Measurements from ENCODE around the gene ZNF626. TPM values are rescaled to one million over a fixed set of nuclear protein-coding genes. Genes with fewer than 3 reads are reported as not detected.
"Not testable (repeated sequence)": the region's sequence is repeated elsewhere in the genome, so short reads cannot be mapped to it uniquely, and the experiment has no call there.

ZNF626 gene
- total RNA-seq, 1 experiment from 2014 or later: 2.2 TPM

GRCh38 chr19:20660473-20661140 lies 764 bp downstream of the ZNF626 start:
- BruUV-seq (replicated peaks): TSS peak; percentile 34
- no peaks in the 10 kb centered on the region for H3K36me3 ChIP-seq (ENCODE audit: insufficient read depth, low read length, poor library complexity, severe bottlenecking)
- H3K27ac ChIP-seq (ENCODE audit: low read depth, low read length, poor library complexity, severe bottlenecking): no peak overlapping the region
- ChIA-PET CTCF (no interaction called here), POLR2A (ENCODE audit: low non-redundant PET) (no interaction called here)
- TF ChIP-seq CTCF (conservative IDR thresholded peaks at IDR 0.05; ENCODE audit: low read depth, low read length): no peak
- TF ChIP-seq EZH2 (IDR thresholded peaks at IDR 0.05; ENCODE audit: borderline replicate concordance, low read depth, low read length, poor library complexity, severe bottlenecking): no peak
- no peak for DNase-seq (ENCODE audit: low spot score)
- no peaks in the 10 kb centered on the region for H3K4me1 ChIP-seq (ENCODE audit: insufficient read depth, low read length, poor library complexity, severe bottlenecking)
- intact Hi-C loops (cut with micrococcal nuclease; ENCODE audit: unreplicated experiment): no loop called here
- no peaks in the 10 kb centered on the region for H3K27me3 ChIP-seq (replicated peaks; ENCODE audit: insufficient read depth, low read depth, low read length, poor library complexity)
- peak overlapping the region; percentile 35 for H3K4me3 ChIP-seq (ENCODE audit: low read depth, low read length, poor library complexity, severe bottlenecking)
- peaks cover 14% of the 10 kb centered on the region for H3K9me3 ChIP-seq (ENCODE audit: low read depth, low read length, poor library complexity, severe bottlenecking)

GRCh38 chr19:20640545-20640944 lies 20.8 kb downstream of the ZNF626 start:
- DNase-seq (ENCODE audit: low spot score): no peak
- CTCF ChIA-PET: no interaction called here
- Histone ChIP-seq H3K27me3 (replicated peaks; ENCODE audit: insufficient read depth, low read depth, low read length, poor library complexity) (no peaks in the 10 kb centered on the region), H3K4me1 (ENCODE audit: insufficient read depth, low read length, poor library complexity, severe bottlenecking) (no peaks in the 10 kb centered on the region), H3K4me3 (ENCODE audit: low read depth, low read length, poor library complexity, severe bottlenecking) (no peak overlapping the region), H3K9me3 (ENCODE audit: low read depth, low read length, poor library complexity, severe bottlenecking) (peaks cover 39% of the 10 kb centered on the region), H3K36me3 (ENCODE audit: insufficient read depth, low read length, poor library complexity, severe bottlenecking) (no peaks in the 10 kb centered on the region), H3K27ac (ENCODE audit: low read depth, low read length, poor library complexity, severe bottlenecking) (no peak overlapping the region)
- TF ChIP-seq EZH2 (IDR thresholded peaks at IDR 0.05; ENCODE audit: borderline replicate concordance, low read depth, low read length, poor library complexity, severe bottlenecking) (no peak), CTCF (conservative IDR thresholded peaks at IDR 0.05; ENCODE audit: low read depth, low read length) (no peak)
- POLR2A ChIA-PET (ENCODE audit: low non-redundant PET): no interaction called here
- BruUV-seq (replicated peaks): no TSS peak
- intact Hi-C loops (cut with micrococcal nuclease; ENCODE audit: unreplicated experiment): no loop called here

- Histone ChIP-seq H3K27ac (ENCODE audit: low read depth, low read length, poor library complexity, severe bottlenecking) (no peak overlapping the region), H3K4me1 (ENCODE audit: insufficient read depth, low read length, poor library complexity, severe bottlenecking) (no peaks in the 10 kb centered on the region), H3K4me3 (ENCODE audit: low read depth, low read length, poor library complexity, severe bottlenecking) (no peak overlapping the region), H3K27me3 (replicated peaks; ENCODE audit: insufficient read depth, low read depth, low read length, poor library complexity) (no peaks in the 10 kb centered on the region), H3K36me3 (ENCODE audit: insufficient read depth, low read length, poor library complexity, severe bottlenecking) (no peaks in the 10 kb centered on the region), H3K9me3 (ENCODE audit: low read depth, low read length, poor library complexity, severe bottlenecking) (peaks cover 35% of the 10 kb centered on the region)
- TF ChIP-seq EZH2 (IDR thresholded peaks at IDR 0.05; ENCODE audit: borderline replicate concordance, low read depth, low read length, poor library complexity, severe bottlenecking) (no peak), CTCF (conservative IDR thresholded peaks at IDR 0.05; ENCODE audit: low read depth, low read length) (no peak)
- no peak for DNase-seq (ENCODE audit: low spot score)
- ChIA-PET CTCF (no interaction called here), POLR2A (ENCODE audit: low non-redundant PET) (no interaction called here)
- intact Hi-C loops (cut with micrococcal nuclease; ENCODE audit: unreplicated experiment): no loop called here
- BruUV-seq (replicated peaks): no TSS peak
These were observed 21.3 kb downstream of the ZNF626 start for GRCh38 chr19:20640023-20640422.

- DNase-seq (ENCODE audit: low spot score); H3K27me3 ChIP-seq (replicated peaks; ENCODE audit: insufficient read depth, low read depth, low read length, poor library complexity); H3K27ac ChIP-seq (ENCODE audit: low read depth, low read length, poor library complexity, severe bottlenecking); H3K4me3 ChIP-seq (ENCODE audit: low read depth, low read length, poor library complexity, severe bottlenecking); H3K36me3 ChIP-seq (ENCODE audit: insufficient read depth, low read length, poor library complexity, severe bottlenecking); POLR2A ChIA-PET (ENCODE audit: low non-redundant PET); H3K4me1 ChIP-seq (ENCODE audit: insufficient read depth, low read length, poor library complexity, severe bottlenecking); intact Hi-C loops (cut with micrococcal nuclease; ENCODE audit: unreplicated experiment); CTCF ChIA-PET; BruUV-seq (replicated peaks): not testable (repeated sequence)
- H3K9me3 ChIP-seq (ENCODE audit: low read depth, low read length, poor library complexity, severe bottlenecking): peaks cover 27% of the 10 kb centered on the region
These were observed 36.8 kb downstream of the ZNF626 start for GRCh38 chr19:20624560-20624959.

Measured in A673 (cell line).